NCI-H2107 treated with DMSO at 0.1 percent for 48 hours (cell line): ENCODE data around the gene ARHGAP1.

Experiments
- DNase-seq: peaks from one replicate; lab custom pipeline; 2025; ENCODE audit not compliant: unreplicated experiment; lab: John Stamatoyannopoulos, UW

ARHGAP1 gene

DNA sequence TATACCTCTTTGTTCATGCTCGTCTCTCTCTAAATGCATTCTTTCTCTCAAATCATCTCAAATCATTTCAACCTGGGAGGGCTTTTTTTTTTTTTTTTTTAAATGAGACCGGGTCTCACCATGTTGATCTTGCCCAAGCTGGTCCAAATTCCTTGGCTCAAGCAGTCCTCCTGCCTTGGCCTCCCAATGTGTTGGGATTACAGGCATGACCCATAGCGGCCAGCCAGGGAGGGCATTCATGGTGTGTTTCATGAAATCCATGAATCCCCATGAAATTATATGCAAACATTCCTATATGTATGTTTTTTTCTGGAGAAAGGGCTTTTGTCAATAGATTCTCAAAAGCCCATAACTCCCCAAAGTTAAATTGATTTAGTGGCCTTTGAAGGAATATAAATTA lies 56.9 kb downstream of the ARHGAP1 start:
- DNase-seq: no peak

- no peak for DNase-seq
These were observed 57.6 kb downstream of the ARHGAP1 start for GRCh38 chr11:46642627-46643335.

GRCh38 chr11:46641639-46642038 lies 58.8 kb downstream of the ARHGAP1 start:
- DNase-seq: no peak

GRCh38 chr11:46640036-46640788 lies 60.2 kb downstream of the ARHGAP1 start:
- DNase-seq: no peak

- peak; percentile 84 for DNase-seq
These were observed 61.1 kb downstream of the ARHGAP1 start for GRCh38 chr11:46639197-46639839.

DNA sequence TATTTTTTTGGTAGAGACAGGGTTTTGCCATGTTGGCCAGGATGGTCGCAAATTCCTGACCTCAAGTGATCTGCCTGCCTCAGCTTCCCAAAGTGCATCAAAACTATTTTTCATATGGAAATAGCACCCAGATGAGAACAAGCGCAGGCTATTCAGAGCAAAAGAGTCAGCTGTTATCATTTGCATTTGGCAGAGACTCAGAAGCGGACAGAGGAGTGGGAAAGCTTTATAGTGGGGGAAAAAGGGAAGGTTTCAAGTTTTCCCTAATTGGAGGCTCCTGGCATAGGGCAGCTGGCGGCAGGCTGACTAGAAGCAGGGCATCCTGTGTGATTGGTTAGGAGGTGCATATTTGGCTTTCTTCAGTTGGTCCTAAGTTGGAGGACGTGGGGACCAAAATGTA lies 62.9 kb downstream of the ARHGAP1 start:
- DNase-seq: no peak

DNA sequence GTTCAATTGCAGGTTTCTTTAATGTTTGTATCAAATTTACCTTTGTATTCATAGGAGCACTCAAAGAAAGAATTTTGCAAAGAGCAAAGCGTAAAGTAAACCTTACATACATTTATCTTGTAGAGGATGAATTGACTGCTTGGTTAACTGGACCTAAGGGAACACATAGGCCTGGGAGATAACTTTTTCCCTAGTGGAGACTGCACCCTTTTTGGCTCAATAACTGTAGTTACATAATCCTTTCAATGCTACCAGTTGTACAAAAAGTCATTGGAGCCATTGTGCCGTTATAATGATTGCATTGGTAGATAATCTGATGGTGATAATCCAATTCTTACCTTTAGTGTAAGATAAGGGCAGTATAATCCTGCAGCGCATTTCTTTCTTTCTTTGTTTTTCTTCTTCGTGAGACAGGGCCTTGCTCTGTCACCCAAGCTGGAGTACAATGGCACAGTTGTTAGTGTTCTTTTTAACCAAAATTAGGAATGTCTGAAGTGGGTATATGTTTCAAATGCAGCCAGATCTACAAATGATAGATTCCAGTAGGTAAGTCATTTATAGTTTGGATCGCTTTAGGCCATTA lies 64.8 kb downstream of the ARHGAP1 start:
- DNase-seq: no peak

- DNase-seq: no peak
These were observed 66.9 kb downstream of the ARHGAP1 start for GRCh38 chr11:46633291-46634217.

DNA sequence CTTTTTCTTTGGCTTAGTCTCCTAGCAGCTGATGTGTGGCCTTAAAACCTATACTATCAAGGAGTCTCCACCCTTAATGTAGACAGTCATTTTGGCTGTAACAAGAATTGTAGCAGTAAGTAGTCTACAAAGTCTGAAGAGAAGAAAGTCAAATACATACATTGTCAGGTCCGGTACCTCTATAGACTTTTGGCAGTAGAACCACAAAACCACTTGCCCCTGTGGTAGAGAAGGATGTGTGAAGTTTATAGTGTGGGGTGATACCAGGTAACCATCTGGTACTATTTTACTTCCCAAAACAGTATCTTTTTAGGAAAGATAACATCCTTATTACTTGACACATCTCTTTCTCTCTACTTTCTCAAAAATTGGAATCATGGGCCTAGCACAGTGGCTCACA lies 67.9 kb downstream of the ARHGAP1 start:
- no peak for DNase-seq

- DNase-seq: no peak
These were observed 68.7 kb downstream of the ARHGAP1 start for GRCh38 chr11:46631676-46632075.

- DNase-seq: no peak
These were observed 70.2 kb downstream of the ARHGAP1 start for GRCh38 chr11:46630237-46630636.

- no peak for DNase-seq
These were observed 71.5 kb downstream of the ARHGAP1 start for GRCh38 chr11:46628961-46629360.
